ENCODE results near the gene RPL7A.
A peak's percentile ranks its signal among the peaks of the same experiment; 100 is the strongest.
"Not testable (repeated sequence)": the region's sequence is repeated elsewhere in the genome, so short reads cannot be mapped to it uniquely, and the experiment has no call there.

The RPL7A gene

GRCh38 chr9:133389025-133389557 lies 41.1 kb downstream of the RPL7A start:
- no peak for DNase-seq (ENCODE audit: low read depth in 2 of 2)
- no peak for TF ChIP-seq CTCF (IDR thresholded peaks at IDR 0.05; ENCODE audit: low read depth, low read length)
- no peak overlapping the region for H3K4me3 ChIP-seq (replicated peaks in 1 of 2; ENCODE audit: low read depth in 2 of 2, low read length in 2 of 2)

DNA sequence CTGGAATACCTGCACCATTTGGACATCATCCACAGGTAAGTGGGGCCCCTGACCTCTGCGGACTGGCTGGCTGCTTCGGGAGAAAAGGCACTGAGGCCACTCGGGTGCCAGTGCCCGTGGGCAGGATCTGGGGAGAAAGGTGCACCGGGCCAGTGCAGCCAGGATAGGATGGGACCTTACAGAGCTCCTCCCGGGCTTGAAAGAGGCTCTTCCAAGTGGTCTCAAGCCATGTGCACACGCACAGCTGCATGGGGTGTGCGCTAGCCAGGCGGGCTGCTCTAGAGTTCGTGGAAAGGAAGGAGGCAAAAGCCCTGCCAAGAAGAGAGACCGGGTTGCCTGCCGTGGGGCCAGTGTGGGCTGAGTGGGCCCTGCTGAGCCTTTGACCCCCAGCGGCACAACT lies 41.5 kb downstream of the RPL7A start:
- no peak overlapping the region for H3K4me3 ChIP-seq (replicated peaks in 1 of 2; ENCODE audit: low read depth in 2 of 2, low read length in 2 of 2)
- no peak for DNase-seq (ENCODE audit: low read depth in 2 of 2)
- no peak for TF ChIP-seq CTCF (IDR thresholded peaks at IDR 0.05; ENCODE audit: low read depth, low read length)

DNA sequence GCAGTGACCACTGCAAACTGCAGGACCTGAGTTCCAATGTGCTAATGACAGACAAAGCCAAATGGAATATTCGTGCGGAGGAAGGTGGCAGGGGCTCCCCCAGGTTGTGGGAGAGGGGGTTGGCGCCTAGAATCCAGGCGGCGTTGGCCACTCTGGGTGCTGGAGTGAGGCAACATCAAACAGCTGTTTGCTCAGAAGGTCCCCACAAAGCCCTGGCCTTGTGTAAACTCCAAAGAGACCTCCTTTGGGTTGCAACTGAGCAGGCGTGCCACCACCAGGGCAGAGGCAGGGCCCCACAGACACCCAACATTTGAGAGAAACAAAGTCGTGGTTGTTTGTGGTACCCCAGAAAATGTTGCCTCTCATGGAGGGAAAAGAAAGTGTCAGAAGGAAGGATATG lies 42.7 kb downstream of the RPL7A start:
- TF ChIP-seq CTCF (IDR thresholded peaks at IDR 0.05; ENCODE audit: low read depth, low read length), result no peak
- DNase-seq (ENCODE audit: low read depth in 2 of 2), result no peak
- no peak overlapping the region for H3K4me3 ChIP-seq (replicated peaks in 1 of 2; ENCODE audit: low read depth in 2 of 2, low read length in 2 of 2)

DNA sequence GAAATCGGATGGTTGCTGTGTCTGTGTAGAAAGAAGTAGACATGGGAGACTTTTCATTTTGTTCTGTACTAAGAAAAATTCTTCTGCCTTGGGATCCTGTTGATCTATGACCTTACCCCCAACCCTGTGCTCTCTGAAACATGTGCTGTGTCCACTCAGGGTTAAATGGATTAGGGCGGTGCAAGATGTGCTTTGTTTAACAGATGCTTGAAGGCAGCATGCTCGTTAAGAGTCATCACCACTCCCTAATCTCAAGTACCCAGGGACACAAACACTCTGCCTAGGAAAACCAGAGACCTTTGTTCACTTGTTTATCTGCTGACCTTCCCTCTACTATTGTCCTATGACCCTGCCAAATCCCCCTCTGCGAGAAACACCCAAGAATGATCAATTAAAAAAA lies 43.4 kb downstream of the RPL7A start:
- H3K4me3 ChIP-seq (replicated peaks in 1 of 2; ENCODE audit: low read depth in 2 of 2, low read length in 2 of 2); DNase-seq (ENCODE audit: low read depth in 2 of 2): not testable (repeated sequence)

GRCh38 chr9:133392308-133392707 lies 44.3 kb downstream of the RPL7A start:
- H3K4me3 ChIP-seq (replicated peaks in 1 of 2; ENCODE audit: low read depth in 2 of 2, low read length in 2 of 2); DNase-seq (ENCODE audit: low read depth in 2 of 2): not testable (repeated sequence)

- no peak for TF ChIP-seq CTCF (IDR thresholded peaks at IDR 0.05; ENCODE audit: low read depth, low read length)
- DNase-seq (ENCODE audit: low read depth in 2 of 2), result no peak
- H3K4me3 ChIP-seq (replicated peaks in 1 of 2; ENCODE audit: low read depth in 2 of 2, low read length in 2 of 2), result no peak overlapping the region
Measured at GRCh38 chr9:133393399-133393798, 45.4 kb downstream of the RPL7A start.

GRCh38 chr9:133394687-133395271 lies 46.8 kb downstream of the RPL7A start:
- no peak overlapping the region for H3K4me3 ChIP-seq (replicated peaks in 1 of 2; ENCODE audit: low read depth in 2 of 2, low read length in 2 of 2)
- TF ChIP-seq CTCF (IDR thresholded peaks at IDR 0.05; ENCODE audit: low read depth, low read length), result no peak
- no peak for DNase-seq (ENCODE audit: low read depth in 2 of 2)

DNA sequence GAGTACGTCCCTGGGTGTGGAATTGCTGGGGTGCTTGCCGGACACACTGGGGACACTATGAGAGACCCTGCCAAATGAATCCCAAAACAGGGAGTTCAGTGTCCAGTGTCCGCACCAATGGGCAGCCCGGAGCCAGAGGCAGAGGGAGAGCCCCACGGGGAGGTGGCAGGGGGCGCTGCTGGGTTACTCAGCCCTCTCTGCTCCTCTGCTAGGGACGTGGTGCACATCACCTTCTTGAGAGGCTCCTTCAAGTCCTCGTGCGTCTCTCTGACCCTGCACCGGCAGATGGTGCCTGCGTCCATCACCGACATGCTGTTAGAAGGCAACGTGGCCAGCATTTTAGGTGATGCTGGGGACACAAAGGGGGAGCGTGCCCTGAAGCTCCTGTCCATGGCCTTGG lies 48.9 kb downstream of the RPL7A start:
- no peak overlapping the region for H3K4me3 ChIP-seq (replicated peaks in 1 of 2; ENCODE audit: low read depth in 2 of 2, low read length in 2 of 2)
- peak; percentile 33 for TF ChIP-seq CTCF (IDR thresholded peaks at IDR 0.05; ENCODE audit: low read depth, low read length)
- peak; percentile 15 to 32 for DNase-seq (ENCODE audit: low read depth in 2 of 2)
